HG03354 (cell line): ENCODE results near the gene FRMD1.

Experiments used
- ATAC-seq: cut with Tn5 transposase; IDR thresholded peaks from one replicate; pipeline ENCODE4 v1.9.1; 2021; ENCODE audit warnings: mild to moderate bottlenecking; ENCODE audit not compliant: unreplicated experiment, poor library complexity, severe bottlenecking

FRMD1 gene

DNA sequence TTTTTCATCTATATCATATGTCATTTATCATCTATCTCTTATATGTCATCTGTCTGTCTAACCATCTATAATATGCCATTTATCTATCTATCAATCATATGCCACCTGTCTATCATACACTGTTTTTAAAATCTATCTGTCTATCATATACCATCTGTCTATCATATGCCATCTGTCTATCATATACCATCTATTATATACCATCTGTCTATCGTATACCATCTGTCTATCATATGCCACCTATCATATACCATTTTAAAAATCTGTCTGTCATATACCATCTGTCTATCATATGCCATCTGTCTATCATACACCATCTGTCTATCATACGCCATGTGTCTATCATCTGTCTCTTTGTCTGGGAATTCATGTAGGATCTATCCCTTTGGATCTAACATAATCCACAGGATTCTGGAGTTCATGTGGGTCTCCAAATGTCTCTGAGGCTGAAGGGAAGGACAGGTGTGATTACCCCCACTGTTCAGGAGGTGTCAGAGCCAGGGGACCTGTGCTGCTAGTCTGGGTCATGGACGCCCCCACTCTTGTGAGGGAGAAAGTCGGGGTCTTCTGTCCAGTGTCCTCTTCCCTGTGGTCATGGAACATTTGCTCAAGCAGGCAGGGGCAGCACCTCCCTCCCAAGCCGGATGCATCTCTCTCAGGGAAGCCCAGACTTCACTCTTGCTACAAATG, 36.9 kb upstream of the FRMD1 start:
- no peak for ATAC-seq

DNA sequence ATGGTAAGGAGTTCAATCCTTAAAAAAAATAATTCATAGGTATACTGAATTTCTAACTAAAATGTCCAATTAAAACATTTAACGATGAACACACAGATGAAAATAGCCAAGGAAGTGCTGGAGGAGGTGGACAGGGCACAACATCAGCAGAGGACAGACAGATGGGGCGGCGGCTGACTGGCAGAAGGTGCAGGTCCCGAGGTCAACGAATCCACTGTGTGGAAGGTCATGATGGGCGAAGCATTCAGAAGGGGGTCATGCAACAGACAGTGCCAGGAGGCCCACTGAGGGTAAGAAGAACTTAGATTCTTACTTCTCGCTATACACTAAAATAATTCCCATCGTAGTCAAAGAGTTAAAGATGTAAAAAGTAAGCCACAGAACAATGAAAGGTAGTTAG, 34.2 kb upstream of the FRMD1 start:
- no peak for ATAC-seq

DNA sequence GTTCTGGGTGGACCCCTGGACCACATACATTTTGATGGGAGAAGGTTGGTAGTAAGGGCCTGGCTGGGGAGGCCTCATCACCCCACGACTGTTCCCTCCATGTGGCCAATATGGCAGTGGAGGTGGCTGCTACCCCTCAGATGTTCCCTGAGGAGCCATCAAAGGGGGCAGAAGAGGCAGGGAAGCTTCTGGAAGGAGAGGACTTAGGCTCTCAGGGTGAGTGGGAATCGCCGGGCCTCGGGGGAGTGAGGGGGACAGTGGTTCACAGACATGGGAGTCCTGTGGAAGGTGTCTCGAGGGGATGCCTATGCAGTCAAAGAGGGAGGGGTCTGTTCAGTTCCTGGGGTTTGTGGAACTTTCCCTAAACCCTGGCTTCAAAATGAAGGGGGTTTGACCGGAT, 32.9 kb upstream of the FRMD1 start:
- ATAC-seq = no peak

DNA sequence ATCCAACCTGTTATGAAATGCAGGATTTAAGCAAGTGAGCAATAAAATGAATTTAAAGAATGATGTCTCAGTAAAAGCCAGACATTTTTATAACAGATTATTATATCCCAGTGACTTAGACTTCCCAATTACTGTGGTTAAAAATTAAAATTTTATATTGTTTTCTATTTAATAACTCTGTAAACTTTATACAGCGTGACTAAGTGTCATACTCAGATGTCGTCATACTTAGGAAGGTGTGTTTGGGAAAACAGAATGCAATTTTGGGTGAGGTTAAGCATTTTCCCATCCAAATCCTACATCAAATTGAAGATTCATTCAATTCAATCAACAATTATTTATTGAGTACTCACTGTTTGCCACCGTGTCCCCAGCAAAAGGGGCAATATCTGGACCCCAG, 31.4 kb upstream of the FRMD1 start:
- ATAC-seq = no peak

DNA sequence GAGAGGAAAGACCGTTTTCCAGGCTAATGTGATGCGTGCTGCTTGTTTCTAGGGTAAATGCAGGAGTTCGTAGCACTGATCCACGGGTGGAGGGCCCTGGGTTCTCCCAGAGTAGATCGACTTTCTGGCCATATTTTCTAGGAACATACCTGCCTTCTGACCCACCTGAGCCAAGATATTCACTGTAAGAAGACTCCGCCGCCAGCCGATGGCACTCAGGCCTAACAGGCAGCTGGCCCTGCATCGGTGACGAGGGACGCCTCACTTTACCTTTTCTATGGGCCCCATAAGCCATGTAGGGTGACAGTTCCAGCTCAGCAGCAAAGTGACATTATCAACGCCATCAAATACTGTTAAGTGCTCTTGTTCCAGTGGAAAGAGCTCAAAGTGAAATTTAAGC, 30.2 kb upstream of the FRMD1 start:
- ATAC-seq = no peak

DNA sequence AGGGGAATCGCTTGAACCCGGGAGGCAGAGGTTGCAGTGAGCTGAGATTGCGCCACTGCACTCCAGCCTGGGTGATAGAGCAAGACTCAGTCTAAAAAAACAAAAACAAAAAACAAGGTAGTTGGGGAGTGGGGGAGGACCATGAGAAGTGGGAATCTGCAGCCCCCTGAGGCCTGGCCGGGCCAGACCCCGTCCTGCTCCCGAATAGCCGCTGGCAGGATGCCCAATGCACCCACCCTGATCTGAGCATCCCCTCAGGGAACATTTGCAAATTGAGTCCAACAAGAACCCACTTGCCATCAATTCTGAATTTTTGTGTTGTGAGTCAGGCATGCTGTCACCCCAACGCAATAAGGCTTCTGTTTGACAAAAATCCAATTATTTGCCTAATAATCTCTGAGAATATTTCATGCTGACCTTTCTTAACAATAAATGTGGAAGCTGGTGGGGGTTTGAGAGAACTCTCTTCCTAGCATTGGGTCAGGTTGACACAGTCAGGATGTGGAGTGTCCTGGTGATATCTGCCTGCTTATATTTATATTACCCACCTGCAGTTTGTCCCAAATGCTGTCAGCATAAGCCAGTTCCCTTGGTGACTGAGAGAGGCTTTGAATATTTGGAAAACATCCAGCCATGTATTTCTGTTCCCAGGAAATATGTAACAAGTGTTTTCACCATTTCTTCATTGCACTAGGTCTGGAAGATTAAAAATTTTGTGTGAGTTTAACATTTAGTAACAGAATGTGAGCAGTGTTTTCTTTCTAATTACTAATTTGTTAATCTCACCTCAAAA, 28.4 kb upstream of the FRMD1 start:
- ATAC-seq = no peak

DNA sequence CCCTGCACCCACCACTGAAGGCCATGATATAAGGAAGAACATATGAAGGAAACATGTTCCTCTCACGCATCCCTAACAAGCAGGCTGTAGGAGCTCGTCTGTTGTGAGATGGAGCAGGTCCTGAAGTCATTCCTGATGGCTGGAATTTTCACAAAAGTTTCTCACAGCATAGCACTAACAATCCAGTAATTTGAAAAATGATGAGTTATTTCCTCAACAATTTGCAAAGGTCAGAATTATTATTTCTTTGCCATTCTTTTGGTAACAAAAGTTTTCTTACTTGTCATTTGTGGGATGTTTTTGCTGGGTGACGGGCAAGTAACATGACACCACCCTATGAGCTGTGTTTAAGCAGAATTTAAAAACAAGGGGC, 27.6 kb upstream of the FRMD1 start:
- ATAC-seq = no peak

DNA sequence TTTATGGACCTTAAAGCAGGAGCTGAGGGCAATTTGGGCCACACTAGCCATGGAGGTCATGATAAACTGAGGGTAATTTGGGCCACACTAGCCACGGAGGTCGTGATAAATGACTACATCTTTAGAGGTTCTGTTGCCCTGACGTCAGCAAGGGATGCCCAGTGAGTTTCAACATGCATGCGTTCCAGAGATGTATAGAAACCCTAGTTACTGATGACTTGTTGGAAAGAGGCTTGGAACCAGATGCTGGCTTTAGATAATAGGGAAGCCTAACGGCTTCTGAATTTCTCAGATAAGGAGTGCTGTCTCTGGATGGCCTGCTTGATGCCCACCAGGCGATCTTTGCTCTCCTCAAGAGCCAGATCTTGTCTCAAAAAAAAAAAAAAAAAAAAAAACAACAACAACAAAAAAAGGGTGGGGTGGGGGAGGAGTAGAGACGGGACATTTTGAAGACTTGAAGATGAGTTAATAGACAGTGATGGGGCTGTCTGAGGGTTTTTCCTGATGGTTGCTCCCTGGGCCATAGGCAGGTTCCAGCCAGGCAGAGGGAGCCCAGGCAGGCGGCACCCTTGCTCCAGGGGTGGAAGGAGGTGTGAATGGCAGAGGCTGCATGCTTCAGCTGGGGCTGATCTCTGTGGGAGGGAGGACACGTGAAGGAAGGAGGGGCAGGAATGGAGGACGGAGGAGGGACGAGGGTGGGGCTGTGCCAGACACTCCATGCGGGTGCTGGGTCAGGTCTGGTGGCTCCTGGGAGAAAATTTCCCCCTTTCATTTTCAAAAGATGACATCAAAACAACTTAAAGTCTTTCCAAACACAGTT, 27.0 kb upstream of the FRMD1 start:
- no peak for ATAC-seq

DNA sequence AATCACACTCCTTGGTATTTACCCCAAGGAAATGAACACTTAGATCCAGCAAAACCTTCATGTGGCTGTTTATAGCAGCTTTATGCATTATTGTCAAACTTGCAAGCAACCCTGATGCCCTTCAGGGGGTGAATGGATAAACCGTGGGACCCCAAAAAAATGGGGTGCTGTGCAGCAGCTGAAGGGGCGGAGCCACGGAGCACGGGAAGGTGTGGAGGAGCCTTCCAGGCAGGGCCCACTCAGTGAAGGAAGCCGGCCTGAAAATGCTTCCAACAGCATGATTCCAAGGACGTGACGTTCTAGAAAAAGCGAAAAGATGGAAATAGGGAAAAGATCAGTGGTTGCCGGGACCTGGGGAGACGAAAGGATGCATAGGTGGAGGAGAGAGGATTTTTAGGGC, 25.6 kb upstream of the FRMD1 start:
- no peak for ATAC-seq

DNA sequence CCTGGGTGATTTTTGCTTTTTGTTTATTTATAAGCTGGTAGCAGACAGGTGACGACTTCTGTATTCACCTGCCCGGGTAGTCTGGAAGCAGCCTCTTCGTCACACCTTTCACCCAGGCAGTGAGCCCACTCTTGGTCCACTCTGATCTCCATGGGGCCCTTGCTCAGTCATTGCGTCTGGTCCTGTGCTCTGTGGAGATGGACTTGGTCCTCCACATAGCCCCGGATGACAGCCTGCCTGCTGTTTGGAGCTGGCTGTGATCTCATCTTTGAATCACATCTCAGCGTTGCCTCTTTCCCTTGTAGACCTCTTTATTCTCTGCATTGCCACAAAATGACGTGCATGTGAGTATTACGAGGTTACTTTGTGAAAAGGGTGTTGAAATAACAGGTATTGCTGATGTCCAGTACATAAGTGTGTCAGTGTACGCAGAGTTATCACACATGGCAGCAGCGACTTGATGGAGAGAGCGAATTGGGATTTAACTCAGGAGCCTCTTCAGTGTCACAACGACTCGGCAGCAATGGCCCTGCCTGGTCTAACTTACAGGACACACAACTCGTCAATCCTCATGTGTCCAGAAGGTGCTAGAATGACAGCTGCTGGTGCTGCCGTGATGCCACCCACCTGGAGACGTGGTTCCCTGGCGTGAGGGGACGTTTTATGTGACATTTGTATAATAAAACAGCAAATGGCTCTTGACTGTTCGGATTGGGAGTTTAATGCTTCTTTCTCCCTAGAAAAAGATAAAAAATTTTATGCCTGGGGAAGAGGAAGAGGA, 24.2 kb upstream of the FRMD1 start:
- no peak for ATAC-seq

DNA sequence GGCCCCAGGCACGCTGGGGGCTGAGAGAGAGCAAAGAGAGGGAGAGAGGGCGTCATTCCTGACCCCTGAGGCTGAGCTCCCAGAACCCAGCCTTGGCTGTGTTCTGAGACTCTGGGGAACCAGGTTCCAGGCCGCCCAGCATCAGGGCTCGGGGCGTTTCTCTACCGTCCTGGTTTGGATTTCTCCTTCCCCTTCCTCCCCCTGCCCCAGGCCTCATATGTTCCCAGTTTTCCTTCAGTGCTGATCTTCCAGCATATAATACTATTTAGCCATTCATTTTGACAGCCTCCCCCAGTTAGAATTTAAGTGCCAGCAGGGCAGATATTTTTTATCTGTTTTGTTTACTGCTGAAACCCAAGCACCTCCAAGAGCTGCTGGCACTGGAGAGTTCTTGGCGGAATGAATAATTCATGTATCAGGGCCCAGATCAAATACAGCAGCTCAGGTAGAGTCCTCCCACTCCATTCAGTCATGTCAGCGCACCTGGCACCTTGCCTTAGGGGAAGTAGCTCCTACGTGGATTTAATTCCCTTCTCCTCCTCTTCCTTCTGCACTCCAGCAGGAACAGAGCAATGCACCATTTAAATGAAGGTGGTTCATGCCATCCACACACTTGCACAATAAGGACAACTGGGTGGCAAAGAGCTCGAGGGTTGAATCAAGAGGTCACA, 23.4 kb upstream of the FRMD1 start:
- ATAC-seq = no peak

DNA sequence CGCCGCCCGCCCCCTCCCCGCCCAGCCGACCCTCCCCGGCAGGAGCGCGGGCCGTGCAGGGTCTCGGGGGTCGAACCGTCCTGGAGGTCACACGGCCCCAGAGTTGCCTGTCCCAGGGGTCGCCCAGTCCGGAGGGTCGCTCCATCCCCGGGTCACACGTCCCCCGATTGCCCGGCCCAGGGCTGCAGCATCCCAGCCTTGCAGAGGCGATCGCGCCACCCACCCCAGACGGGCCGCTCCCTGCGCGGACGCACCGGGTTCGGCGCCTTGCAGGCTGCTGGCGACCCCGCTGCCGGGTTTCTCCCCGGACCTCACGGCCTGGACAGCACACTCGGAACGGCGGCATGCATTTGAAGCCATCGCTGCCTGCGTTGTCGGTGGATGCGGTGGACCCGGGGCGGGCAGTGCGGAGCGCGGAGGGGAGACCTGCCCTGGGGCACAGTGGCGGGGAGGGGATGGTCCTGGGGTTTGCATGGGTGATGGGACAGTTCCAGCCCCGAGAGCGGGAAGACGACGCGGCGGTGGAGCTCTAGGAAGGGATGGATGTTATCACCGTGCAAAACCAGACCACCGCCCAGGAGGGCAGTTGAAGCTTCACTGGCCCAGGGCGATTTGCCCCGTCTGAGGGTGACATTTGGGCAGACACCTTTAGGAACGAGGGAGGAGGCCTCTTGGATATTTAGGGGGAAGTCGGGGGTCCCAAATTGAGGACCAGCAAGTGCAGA, 22.7 kb upstream of the FRMD1 start:
- ATAC-seq = no peak

DNA sequence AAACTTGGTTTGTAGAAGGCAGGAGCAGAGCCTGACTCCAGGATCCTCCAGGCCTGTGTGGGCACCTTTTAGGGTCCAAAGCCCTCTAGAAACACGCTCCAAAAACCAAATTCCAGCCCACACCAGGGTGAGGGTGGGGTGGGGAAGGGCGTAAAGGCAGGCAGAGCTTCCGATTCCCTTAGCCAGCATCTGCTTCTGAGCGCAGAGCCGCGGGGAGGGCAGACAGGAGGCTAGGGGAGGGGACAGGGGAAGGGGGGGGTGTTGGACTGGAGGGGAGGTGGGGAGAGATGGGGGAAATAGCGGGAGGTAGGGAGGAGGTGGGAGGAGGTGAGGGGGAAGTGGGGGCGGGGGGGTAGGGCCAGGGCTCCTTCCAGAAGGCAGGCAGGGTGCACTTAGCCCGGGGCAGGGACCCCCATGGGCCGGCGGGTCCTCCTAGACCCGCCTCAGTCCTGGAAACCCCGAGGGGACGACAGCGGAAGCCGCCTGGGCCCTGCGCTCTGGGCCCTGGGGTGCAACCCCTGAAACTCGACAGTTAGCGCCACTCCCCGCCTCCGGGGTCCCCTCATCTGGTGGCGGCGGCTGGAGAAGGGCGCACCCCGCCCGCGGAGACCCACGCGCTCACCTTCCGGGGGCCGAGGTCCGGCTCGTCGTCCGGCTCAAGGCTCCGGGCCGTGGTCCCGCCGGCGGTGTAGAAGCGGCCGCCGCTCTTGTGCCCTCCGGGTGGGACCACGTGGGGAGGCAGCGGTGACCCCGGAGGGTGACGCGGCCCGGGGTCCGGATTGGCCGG, 22.0 kb upstream of the FRMD1 start:
- ATAC-seq = no peak

DNA sequence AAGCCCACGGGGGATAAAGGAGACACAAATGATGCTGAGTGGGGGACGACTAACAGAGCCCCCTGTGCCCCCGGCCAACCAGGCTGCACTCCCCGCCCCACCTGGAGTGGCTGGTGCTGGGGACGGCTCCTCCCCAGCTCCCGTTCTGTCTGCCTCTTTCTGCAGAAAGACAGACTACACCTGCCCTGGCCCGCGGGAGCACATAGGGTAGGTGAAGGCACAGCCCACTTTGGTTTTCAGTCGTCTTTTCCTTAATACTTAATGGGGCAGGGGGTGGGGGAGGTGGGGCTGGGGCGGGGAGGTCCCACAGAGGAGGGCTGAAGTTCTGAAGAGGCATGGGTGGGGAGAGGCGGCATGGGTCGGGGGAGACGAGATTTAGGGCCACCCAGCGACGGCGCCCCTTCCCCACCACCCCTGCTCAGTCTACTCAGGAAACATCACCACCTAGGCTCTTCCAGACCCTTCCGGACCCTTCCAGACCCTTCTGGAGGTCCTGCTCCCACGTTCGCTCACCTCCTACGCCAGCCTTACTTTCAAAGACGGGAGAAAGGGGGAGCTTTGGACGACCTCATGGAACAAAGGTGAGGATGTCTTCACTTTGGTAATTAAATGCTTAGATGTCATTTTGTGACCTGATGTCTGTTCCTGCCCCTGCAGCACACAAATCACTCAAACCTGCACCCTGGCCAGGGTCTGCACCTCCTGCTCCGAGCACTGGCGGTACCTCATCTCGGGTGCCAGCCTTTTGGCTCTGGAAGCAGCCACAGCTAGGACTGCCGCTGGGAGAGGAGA, 21.2 kb upstream of the FRMD1 start:
- ATAC-seq = no peak

DNA sequence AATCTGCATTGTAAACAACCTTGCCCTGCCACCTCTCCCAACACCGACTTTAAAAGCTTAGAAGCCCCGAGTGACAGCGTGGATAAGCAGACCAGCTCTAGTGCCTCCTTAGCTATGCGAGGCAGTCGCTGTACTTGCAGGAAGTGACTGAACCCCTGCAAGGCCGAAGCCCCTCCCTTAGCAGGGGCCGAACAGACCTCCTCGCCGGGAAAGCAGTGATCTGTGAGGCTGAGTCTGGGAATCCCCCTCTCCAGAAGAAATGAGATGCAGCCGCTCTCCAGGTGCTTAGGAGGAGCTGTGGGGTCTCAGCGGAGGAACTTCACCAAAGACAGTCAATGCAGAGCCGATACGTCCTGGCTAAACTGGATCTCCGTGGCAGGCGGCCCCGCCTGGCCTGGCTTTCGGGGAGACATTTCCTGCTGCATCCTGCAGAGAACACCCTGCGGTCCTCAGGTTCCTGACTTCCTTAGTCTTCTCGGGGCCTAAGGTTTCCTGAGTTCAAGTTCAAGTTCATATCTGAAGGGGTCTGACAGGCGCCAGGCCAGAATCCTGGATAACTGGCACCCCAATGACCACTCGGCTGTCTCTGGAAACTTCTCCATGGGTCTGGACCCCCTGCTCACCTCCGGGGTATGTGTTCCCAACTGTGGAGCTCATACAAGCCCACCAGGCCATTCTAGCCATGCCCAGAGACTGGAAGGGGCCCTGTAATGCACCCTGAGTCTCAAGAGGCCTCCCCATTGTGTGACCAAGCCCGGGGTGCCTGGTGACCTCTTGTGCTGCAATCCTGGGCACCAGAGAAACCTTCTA, 20.4 kb upstream of the FRMD1 start:
- no peak for ATAC-seq

DNA sequence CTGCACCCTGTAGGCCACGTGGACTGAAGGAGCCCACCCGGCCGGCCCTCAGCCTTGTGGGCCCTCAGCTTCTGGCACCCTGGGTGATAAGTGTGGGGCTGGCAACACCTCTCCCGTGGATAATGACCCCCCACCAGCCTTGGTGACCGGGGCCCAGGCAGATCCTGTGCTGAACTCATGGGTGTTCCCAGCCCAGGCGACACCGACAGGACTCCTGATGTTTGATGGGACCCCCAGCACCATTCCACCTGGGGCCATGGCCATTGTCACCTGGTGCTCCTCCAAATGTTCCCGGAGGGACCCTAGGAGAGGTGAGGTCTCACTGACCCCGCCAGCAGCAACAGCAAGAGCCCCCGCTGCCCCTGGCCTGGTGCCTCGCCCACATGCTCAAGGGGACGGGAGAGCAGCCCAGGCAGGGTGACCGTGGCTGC, 19.4 kb upstream of the FRMD1 start:
- no peak for ATAC-seq
